Right lobe of liver (tissue), 4 donors: ENCODE data around the gene CNBP.

Source experiments
- CTCF ChIP-seq, 4 donors: fragments of 200-600 bp in 3 of 4; fragments of 450-650 bp in 1 of 4; IDR thresholded peaks; one replicate each; pipeline versions ENCODE4 v1.5.1 to v1.8.0; 2016 to 2022; ENCODE audit warnings: antibody characterized with exemption in 4 of 4, mild to moderate bottlenecking in 2 of 4
- POLR2A ChIP-seq: fragments of 450-650 bp; IDR thresholded peaks from one replicate; pipeline ENCODE4 v1.6.1; 2017; ENCODE audit warnings: antibody characterized with exemption, mild to moderate bottlenecking
- donor health status: DM: no; HTN: no; CAD: no.
- donor health status: DM: no; HTN: no; CAD: no.
- donor health status: DM: no; HTN: yes; CAD: no.

- TF ChIP-seq CTCF (IDR thresholded peaks at IDR 0.05) = peak; percentile 52 to 69 (median 61)
- peak; percentile 87 for TF ChIP-seq POLR2A
Observed at GRCh38 chr3:129160891-129161859, 22.5 kb downstream of the CNBP start, which contains the start of gene ISY1.
